8988T (cell line): ENCODE measurements around the gene COPS8.

Experiments
- DNase-seq: peaks from one replicate; pipeline ENCODE4 v3.0.0; 2011

The COPS8 gene

DNA sequence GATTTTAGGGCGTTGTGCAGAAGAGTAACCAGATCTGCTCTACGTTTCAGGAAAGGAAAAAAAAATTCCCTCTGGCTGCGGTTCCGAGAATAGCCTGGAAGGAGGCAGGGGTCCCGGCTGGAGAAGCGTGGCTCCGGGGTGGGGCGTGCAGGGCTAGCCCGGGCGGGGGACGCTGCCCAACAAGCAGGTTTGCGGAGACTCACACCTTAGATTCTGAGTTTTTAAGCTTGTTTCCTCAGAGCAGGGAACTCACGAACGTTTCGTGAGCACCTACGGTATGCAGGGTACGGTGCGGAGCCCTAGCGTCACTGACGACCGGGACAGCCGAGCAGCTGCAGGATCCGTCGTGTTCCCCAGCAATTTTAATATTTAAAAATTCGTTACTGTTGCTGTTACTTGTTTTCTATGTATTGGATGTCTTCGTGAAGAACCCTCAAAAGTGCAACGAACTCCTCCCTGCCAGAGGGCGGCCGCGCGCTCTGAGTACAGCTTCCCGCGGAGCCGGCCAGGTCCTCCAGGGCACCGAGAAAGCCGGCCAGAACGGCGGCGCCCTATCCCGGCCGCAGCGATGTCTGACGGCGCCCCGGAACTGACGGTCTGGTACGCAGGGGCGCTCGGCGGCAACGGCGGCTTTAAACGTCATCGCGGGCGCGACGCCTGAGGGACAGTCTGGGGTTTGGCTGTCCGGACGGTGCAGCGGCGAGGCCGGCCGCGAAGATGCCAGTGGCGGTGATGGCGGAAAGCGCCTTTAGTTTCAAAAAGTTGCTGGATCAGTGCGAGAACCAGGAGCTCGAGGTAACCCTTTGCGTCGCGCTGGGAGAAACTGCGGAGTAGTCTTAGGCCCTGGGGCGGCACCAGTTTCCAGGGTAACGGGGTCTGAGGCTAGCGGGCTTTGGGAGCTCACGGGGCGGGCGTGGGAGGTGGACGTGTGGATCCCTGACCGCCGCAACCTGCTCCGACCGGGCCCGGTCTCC, at the start of gene COPS8:
TSS of gene COPS8 (plus strand) at position 642 of the 974 bp plus-strand sequence. CDS start at position 718, 76 bp downstream.
- DNase-seq: peak; percentile 77

DNA sequence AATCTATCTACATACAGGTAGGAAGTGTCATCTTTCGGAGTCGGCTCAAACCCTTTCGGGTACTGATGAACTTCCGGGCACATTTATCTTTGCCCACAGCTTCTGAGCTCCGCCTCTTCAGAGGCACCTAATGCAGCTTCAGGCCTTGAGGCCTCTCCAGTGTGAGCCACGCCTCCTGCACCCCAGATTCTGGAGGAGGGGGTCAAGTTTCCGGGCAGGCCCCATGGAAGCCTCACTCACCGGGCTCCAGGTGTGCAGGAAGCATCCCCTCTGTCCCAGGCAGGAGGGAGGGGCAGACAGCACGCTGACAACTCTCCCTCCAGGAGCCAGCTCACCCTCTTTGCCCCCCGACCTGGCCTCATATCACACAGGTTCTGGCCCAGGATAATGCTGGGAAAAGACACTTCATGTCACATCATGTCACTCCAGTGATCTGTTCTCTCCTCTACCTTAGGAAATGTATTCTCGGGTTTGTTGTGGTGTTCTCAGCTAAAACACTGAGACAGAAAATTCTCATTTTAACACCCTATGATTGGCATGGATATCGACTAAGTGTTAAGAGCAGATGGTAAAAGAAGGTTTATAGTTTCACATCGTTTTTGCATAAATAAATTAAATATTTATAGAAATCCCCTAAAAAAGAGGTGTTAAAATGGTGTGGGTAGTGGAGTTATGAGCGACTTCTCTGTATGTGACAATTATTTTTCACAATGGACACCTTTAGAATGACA, 46.2 kb upstream of the COPS8 start:
- no peak for DNase-seq

DNA sequence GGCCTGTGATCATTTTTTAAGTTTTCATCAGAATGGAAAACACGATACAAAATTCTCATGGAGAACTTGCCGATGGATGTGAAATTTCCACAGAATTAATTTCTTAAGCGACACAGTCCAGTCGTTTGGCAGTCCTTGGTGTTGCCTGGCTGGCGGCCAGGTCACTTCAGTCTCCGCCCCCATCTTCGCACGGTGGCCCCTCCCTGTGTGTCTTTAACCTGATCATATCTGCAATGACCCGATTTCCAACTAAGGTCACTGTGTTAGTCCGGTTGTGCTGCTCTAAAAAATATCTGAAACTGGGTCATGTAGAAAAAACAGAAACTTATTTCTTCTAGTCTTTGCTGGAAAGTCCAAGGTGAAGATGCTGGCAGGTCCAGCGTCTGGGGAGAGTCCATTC, 44.5 kb upstream of the COPS8 start:
- no peak for DNase-seq

DNA sequence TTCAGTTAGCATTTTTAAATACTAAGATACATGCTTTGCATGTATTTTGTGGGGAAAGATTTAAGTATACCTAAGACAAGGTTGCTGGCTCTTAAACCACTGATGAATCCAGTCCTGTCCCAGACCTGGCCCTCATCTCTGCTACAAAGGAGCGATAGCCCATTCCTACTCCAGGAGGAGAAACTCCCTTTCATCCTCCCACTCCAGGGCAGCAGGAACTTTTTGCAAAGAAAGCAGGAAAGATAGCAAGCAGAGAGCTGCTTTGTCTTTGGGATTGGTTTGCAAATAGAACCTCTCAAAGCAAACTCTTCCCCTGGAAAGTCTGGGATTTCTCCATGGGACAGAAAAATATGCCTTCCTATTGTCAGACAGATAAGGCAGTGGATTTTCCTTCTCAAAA, 43.6 kb upstream of the COPS8 start:
- no peak for DNase-seq

DNA sequence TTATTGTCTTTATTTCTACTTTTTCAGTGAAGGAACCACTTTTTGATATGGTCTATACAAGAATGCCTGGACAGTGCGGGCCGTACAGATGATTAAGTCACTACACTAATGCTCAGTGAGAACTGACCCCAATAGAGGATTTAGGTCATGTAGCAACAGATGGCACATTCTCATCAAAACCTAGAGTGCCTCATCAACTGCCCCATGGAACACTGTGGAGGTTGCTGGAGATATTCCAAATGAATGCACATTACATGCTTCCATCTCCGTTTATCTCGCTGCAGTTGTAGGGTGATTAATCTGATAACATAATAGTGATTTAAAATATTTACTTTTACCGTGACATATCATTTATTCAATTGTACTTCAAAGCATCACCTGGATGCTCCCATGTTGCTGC, 41.8 kb upstream of the COPS8 start:
- DNase-seq: no peak

DNA sequence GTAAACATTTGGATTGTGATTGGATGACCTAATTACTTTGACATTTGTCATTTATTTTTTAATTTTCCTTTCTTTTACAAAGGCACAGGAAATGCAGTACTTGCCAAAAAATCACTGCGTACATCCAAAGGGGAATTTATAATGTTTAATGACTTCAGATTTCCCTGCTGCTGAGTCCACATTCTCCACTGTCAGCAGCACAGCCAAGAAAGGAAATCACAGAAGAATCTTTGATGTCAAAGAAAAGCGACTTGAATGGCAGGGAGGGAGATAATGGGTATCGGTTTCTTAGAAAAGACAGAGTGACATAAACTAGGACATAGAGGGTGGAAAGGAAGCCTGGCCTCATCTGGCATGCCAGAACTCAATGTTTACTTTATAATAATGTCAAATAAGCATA, 41.4 kb upstream of the COPS8 start:
- no peak for DNase-seq

DNA sequence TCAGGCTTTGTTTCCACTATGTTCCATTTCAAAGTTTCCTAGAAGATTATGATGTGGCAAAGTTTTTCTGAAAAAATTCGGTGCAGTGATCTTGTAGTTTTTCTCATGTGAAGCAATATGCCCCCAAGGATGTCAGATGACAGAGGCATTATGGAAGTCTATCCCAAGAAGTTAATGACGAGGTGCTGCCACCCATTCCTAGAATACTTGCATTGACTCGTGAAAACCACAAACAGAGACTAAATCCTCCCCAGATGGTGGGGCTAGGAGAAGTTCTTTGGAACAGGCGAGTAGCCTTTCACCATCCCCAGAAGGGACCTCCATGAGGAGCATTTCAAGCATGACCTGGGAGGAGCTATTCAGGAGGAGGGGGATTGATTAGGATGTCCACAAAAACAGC, 40.2 kb upstream of the COPS8 start:
- no peak for DNase-seq

DNA sequence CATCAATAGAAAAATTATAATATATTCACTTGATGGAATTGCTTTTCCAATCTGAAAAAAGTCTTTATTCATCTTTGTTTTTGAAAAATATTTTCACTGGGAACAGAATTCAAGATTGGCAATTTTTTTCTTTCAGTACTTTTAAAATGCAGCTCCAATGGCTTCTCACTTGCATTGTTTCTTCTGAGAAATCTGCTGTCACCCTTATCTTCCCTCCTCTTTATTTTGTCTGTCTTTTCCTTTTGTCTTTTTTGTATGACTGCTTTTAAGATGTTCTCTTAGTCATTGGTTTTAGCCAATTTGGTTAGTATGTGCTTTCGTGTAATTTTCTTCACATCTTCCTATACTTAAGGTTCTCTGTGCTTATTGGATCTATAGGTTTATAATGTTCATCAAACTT, 37.1 kb upstream of the COPS8 start:
- DNase-seq: no peak

DNA sequence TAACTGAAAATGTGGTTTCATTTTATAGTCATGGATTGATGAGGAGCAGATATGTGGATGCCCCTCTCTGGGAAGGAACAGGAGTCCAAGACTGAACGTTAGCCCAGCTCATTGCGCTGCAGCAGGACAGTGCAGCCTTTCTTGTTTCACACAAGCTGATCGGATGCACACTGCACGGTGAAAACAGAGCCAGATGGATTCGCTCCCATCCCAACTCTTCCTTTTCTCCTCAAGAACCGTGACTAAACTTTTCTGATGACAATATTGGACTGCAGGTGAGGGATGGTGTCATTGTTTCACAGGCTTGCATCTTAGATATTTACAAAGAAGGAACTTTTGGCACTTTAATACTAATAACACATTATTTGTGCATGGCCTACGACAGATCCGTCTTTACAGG, 33.8 kb upstream of the COPS8 start:
- no peak for DNase-seq

DNA sequence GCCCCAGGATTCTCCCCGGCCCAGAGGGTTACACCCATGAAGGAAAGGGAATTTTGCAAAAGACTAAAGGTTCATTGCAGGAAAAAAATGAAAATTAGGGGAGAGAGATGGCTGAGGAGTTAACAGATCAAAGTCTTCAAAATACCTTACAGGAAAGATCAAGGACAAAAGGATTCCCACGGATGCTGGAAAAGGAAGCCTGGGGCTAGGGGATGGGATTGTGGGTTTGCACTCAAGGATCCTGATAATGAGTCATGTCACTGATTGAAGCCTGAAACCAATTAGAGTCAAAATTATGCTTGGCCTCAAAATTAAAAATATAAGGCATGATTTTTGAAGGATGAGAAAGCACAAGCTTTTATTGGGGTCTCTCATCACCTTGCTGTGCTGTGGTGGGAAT, 32.6 kb upstream of the COPS8 start:
- DNase-seq: no peak

DNA sequence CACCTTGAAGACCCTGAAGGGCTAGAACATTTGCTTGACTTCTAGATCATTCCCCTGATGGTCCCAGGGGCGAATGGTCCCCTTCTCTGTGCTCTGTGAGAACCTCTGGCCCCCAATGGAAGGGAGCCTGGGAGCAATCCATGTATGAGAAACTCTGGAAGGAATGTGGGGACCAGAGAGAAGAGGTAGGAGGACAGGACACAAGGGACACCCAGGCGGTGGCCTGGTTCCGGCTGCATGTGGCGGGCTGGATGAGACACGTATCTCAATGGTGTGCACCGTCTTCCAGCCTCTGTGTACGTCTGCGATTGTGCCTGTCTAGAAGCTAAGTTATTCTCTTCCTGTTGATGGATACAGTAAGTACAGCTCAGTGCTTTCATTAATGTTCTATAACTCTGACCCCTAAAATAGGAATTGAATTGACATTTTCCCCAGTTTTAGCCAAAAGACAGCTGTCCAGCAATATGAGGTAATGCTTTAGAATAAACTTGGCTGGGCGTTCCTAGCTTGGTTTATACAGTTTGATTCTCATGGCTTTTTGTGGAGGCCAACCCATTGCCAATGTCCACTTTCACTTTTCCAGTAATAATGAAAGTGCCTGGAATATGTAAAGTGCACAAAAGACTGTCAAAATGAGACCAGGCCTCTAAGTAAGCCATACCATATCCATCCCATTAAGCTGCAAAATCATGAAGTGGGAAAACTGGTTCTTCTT, 30.1 kb upstream of the COPS8 start:
- DNase-seq: no peak

DNA sequence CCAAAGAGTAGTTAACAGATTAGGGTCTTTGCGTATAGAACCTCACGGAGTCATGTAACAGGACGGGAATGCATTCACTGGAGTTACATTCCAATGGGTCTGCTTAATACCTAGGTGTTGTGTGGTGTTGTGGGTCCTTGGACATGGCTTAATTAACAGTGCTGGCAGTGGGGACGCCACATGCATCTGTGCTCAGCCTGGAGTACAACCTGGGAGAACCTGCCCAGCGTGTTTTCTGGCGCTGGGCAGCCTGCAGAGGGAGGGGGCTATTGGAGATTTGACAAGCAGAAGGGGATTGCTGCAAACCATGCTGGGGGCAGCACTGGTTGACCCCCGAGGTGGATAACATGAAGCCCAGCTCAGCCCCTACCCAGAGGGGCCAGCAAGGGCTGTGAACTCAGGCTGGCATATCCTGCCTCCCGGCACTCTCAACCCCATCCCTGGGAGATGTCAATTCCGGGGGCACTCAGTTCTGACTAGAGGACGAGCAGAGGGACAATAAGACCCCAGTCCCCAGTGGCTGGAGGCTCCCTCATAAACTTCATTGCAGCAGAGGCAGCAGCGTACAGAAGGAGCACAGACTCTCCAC, 29.3 kb upstream of the COPS8 start:
- no peak for DNase-seq

DNA sequence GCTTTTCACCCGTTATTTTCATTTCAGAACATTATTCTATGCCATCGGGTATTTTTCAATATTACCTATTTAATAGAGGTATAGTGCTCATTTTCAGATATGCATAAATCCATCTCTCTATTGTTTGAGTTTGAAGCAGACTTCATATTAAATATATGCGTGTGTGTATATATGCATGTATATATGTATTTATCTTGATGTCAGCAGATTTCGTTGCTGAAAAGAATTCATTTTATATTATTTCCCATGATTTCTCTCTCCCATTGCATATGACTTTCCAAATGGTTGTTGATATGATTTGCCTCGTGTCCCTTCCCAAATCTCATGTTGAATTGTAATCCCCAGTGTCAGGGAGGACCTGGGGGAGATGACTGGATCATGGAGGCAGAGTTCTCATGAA, 28.6 kb upstream of the COPS8 start:
- DNase-seq: no peak

DNA sequence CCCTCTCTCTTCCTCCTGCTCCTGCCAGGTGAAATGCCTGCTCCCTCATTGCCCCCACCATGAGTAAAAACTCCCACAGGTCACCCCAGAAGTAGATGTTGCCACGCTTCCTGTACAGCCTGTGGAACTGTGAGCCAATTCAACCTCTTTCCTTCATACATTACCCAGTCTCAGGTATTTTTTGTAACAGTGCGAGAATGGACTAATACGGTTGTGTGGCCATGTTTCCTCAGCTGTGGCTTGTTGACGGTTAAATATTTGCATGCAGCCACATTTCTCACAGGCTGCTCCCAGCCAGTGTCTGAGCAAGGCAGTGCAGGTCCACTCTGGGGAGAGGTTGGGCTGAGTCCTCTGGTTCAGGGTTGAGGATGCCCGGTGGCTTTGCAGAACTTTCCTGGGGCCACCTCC, 27.8 kb upstream of the COPS8 start:
- no peak for DNase-seq

DNA sequence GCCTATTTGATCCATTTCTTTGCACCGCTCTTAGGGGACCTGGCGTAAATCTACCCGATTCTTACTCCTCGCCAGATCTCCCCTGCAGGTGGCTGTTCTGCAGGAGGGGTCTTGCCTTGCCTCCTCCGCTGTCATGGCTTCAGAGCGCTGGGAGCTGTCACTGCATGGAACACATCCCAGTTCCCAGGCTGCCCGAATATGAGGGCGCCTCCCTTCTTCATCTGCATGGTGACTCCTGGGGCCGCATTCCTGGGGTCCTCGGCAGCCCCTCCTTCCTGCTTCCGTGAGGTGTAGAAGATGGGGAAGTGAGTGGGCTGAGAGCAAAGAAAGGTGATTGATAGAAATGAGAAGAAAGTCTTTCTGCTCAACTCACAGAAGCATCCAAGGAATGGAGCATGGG, 27.3 kb upstream of the COPS8 start:
- no peak for DNase-seq

DNA sequence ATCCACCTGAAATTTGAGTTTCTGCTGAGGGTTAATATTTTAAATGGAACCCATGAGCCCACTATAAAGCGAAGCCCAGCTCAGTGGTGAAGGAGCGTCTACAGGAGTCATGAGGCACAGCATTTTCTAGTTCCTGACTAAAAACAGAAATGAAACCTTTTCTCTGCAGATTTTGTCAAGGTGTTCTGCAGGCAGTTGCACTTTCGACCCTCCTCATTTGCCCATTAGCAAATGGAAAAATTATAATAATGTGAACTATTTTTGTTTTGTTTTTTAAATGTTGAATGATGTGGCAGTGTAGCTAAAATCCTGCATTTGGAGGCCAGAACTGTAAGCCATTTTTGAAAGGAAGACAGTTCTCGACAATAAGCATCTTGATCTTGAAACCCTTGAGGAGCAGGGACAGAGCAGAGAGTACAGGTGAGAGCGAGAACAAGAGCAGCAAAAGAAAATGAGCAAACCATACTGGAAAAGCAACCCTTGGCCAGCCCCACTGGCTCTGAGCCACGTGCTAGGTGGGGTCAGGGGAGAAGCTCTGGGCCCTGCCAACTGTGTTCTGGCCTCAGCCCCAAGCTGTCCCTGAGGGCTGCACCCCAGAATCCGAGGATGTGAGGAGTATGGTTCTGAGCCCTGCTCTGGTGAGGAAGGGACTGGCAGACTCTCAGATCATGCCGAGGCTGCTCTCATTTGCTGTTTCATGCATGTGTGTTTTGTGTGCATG, 26.4 kb upstream of the COPS8 start:
- DNase-seq: no peak

DNA sequence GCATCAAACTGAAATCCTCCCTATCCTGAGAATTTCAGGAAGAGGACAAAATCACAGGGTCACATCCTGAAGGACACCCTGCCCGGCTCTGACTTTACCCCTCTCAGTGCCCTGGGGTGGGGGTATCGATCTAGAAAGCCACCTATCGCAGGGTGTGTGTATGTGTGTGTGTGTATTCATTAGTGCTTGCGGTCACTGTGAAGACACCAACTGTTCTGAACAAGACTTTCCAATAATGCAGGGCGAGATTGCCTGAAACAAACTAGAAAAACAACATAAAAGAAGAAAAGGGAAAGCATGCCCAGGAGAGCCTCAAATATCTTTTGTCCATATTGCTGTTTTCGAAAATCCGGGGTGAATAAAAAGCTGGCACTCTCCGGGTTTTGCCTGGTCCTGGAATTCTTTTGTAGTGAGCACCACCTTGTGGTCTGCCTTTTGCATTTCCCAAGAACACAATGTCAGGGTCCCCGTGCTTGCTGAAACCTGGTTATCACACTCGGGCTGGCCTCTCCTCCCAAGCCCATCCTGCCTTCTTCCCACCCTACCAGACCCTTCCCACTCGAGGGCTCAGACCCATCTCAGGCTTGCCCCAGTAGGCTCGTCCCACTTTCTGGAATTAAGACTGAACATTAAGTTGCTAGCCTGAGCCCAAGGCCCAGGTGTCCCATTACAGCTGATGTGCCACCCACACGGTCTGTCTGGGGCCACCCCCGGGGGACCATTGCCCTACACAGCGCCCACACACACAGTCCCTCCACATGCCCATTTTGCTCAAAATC, 25.0 kb upstream of the COPS8 start:
- DNase-seq: peak; percentile 37

DNA sequence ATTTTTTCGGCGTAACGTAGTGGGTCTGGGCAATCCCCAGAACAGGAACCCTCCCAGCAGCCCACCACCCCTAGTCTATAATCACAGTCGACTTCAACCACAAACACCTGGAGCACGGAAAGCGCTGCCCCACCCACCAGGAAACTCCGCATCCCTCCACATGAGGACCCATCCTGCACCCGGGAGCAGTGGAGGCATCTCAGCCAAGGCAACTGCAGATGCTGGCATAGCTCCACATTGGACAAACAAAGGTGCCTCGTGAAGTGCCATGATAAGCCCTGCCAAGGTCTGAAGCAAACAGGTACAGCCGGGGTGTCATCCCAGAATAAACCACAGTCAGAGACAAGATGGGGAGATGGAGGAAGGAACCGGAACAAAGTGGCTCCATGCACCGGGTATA, 24.3 kb upstream of the COPS8 start:
- DNase-seq: no peak

DNA sequence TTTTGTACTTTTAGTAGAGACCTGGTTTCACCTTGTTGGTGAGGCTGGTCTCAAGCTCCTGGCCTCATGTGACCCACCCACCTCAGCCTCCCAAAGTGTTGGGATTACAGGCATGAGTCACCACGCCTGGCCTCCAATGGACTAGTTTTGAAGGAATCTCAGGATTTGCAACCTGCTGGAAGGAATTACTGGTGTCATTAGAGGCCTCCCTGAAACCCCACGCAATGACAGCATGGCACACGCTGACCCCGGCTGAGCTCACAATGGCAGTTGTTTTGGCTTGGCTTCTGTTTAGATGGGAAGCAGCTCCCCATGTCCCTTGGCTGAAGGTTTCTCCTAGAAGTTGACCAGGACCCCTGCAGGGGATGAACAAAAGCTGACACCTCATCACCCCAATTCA, 23.1 kb upstream of the COPS8 start:
- DNase-seq: no peak

DNA sequence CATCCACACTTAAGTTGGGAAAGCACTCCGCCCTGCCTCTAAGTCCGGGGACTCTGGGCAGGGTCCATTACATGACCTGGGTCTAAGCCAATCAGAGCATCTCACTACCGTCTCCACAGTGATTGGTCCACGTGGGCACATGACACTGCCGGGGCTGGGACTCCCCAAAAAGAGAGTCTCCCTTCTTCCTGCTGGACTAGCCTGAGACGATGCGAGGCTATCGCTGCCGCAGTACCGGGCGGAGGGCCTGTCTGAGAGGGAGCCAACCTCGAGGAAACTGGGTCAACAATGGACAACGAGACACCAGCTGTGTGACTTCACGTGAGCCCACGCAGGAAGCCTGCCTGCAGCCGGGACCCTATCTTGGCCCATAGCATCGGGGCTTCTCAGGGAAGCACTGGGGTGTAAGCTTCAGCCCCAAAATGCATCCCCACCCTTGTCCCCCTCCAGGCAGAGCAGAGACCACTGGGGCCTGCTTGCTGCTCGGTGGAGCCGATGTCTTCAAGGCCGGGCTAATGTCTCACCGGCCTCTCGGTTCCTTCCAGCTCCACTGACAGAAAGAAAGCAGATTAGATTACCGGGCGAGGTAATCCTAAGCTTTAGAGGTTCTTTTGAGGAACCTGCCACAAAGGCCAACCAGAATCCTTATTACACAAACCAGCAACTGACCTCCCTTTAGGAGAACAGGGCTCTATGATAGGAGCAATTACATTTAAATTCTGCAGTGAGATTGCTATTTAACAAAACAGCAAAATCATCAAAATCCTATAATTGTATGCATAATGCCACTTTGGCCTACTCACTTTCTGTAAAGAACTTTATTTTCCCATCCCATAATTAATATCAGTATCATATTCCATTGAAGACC, 21.3 kb upstream of the COPS8 start:
- no peak for DNase-seq

DNA sequence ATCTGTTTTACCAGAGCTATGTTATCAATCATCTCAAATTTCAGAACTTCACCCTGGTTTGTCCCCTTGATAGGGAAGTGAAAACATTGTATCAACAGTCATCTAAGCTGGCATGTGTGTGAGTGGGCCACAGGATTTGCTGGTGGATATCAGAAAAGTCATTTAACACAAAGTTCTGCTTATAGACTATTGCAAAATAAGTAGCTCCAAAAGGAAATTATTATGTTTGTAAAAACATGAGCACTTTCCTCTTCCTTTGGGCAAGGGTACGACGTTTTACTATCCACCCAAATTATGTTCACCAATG, 20.7 kb upstream of the COPS8 start:
- DNase-seq: no peak
